Endothelial cell (in vitro differentiated cells): ENCODE results near the gene ARG2. TPM values are rescaled to one million over a fixed set of nuclear protein-coding genes. Genes with fewer than 3 reads are reported as not detected.

ENCODE experiments used
- DNase-seq: peaks from one replicate; pipeline ENCODE4 v3.0.0; 2021; ENCODE audit warnings: low spot score
- H3K27ac Mint-ChIP-seq: one replicate; pipeline ENCODE4 v1.8.0; 2021; ENCODE audit warnings: mixed read lengths, inconsistent platforms; ENCODE audit not compliant: unreplicated experiment
- H3K27me3 Mint-ChIP-seq: one replicate; pipeline ENCODE4 v1.8.0; 2021; ENCODE audit warnings: mild to moderate bottlenecking, moderate library complexity, mixed read lengths, inconsistent platforms; ENCODE audit not compliant: unreplicated experiment
- H3K36me3 Mint-ChIP-seq: one replicate; pipeline ENCODE4 v1.8.0; 2021; ENCODE audit warnings: mild to moderate bottlenecking, low read depth, mixed read lengths, inconsistent platforms; ENCODE audit not compliant: unreplicated experiment
- H3K4me1 Mint-ChIP-seq: one replicate; pipeline ENCODE4 v1.8.0; 2021; ENCODE audit warnings: mild to moderate bottlenecking, mixed read lengths, inconsistent platforms; ENCODE audit not compliant: unreplicated experiment
- H3K4me3 Mint-ChIP-seq: one replicate; pipeline ENCODE4 v1.8.0; 2021; ENCODE audit warnings: mild to moderate bottlenecking, mixed read lengths, inconsistent platforms; ENCODE audit not compliant: unreplicated experiment
- H3K9me3 Mint-ChIP-seq: one replicate; pipeline ENCODE4 v1.8.0; 2021; ENCODE audit warnings: mixed read lengths, inconsistent platforms; ENCODE audit not compliant: unreplicated experiment
- CTCF ChIP-seq: fragments of 200-600 bp; sonication (generic); IDR thresholded peaks from one replicate; pipeline ENCODE4 v1.5.0; 2021; ENCODE audit warnings: antibody characterized with exemption; ENCODE audit not compliant: unreplicated experiment
- total RNA-seq: library from RNA; stranded (reverse); fragmentation: NEBNext Ultra II Directional; extraction: Animal tissue kit (Norgen Biotek cat#: 25700); gene quantifications from one replicate; pipeline ENCODE4 v1.2.1, GENCODE V29; 2021; ENCODE audit not compliant: unreplicated experiment

ARG2 gene
- total RNA-seq, 1 donor from 2014 or later: 18.6 TPM

GRCh38 chr14:67580336-67581171 is 39.2 kb upstream of the ARG2 start:
- peaks cover 2% of the 10 kb centered on the region for H3K27me3 Mint-ChIP-seq
- no peak overlapping the region for H3K27ac Mint-ChIP-seq
- H3K36me3 Mint-ChIP-seq: peaks cover 4% of the 10 kb centered on the region
- H3K4me1 Mint-ChIP-seq: peaks cover 6% of the 10 kb centered on the region
- no peak overlapping the region for H3K4me3 Mint-ChIP-seq
- no peak for TF ChIP-seq CTCF
- DNase-seq: no peak
- H3K9me3 Mint-ChIP-seq: no peaks in the 10 kb centered on the region

GRCh38 chr14:67581643-67582042 is 38.1 kb upstream of the ARG2 start:
- H3K27ac Mint-ChIP-seq: no peak overlapping the region
- no peak for TF ChIP-seq CTCF
- H3K27me3 Mint-ChIP-seq: peaks cover 2% of the 10 kb centered on the region
- no peak for DNase-seq
- H3K4me3 Mint-ChIP-seq: no peak overlapping the region
- peaks cover 4% of the 10 kb centered on the region for H3K36me3 Mint-ChIP-seq
- no peaks in the 10 kb centered on the region for H3K9me3 Mint-ChIP-seq
- peaks cover 6% of the 10 kb centered on the region for H3K4me1 Mint-ChIP-seq

GRCh38 chr14:67582061-67582460 is 37.7 kb upstream of the ARG2 start:
- Mint-ChIP-seq H3K27me3 (peaks cover 2% of the 10 kb centered on the region), H3K4me3 (no peak overlapping the region), H3K4me1 (peaks cover 6% of the 10 kb centered on the region), H3K36me3 (peaks cover 4% of the 10 kb centered on the region), H3K9me3 (no peaks in the 10 kb centered on the region), H3K27ac (no peak overlapping the region)
- no peak for DNase-seq
- no peak for TF ChIP-seq CTCF

GRCh38 chr14:67583711-67584644 is 35.7 kb upstream of the ARG2 start:
- Mint-ChIP-seq H3K36me3 (no peaks in the 10 kb centered on the region), H3K9me3 (no peaks in the 10 kb centered on the region), H3K4me1 (no peaks in the 10 kb centered on the region), H3K27me3 (no peaks in the 10 kb centered on the region), H3K27ac (no peak overlapping the region), H3K4me3 (no peak overlapping the region)
- TF ChIP-seq CTCF: peak; percentile 55
- peak; percentile 59 for DNase-seq
